DOHH2 (cell line): ENCODE data around the gene RBM28.

Source experiments
- H3F3A ChIP-seq: fragments of 200-600 bp; sonication (generic), shearing (Covaris generic); 2 replicates; pipeline ENCODE4 v1.6.0; 2016; ENCODE audit warnings: antibody characterized with exemption, mild to moderate bottlenecking; ENCODE audit not compliant: control insufficient read depth, insufficient read depth
- H3K27ac ChIP-seq: fragments of 200-600 bp; sonication (generic); 2 replicates; pipeline ENCODE4 v1.5.1; 2014; ENCODE audit warnings: low read depth, mild to moderate bottlenecking, low read length, moderate library complexity
- H3K27me3 ChIP-seq: fragments of 200-600 bp; sonication (generic); 2 replicates; pipeline ENCODE4 v1.6.1; 2014; ENCODE audit warnings: mild to moderate bottlenecking, low read length, mixed read lengths; ENCODE audit not compliant: control insufficient read depth
- H3K36me3 ChIP-seq: fragments of 200-600 bp; sonication (generic); 2 replicates; pipeline ENCODE4 v1.6.1; 2014; ENCODE audit warnings: mild to moderate bottlenecking, low read length, moderate library complexity, mixed read lengths; ENCODE audit not compliant: control insufficient read depth
- H3K4me1 ChIP-seq: fragments of 200-600 bp; sonication (generic); 2 replicates; pipeline ENCODE4 v1.6.1; 2014; ENCODE audit warnings: mild to moderate bottlenecking, low read length, mixed read lengths; ENCODE audit not compliant: control insufficient read depth
- H3K4me2 ChIP-seq: fragments of 200-600 bp; sonication (generic); 2 replicates; pipeline ENCODE4 v1.6.0; 2014; ENCODE audit warnings: mild to moderate bottlenecking, low read length, moderate library complexity
- H3K4me3 ChIP-seq: fragments of 200-600 bp; sonication (generic); 2 replicates; pipeline ENCODE4 v1.5.1; 2014; ENCODE audit warnings: mild to moderate bottlenecking, low read length, mixed read lengths
- H3K79me2 ChIP-seq: fragments of 200-600 bp; sonication (generic); 2 replicates; pipeline ENCODE4 v1.6.1; 2014; ENCODE audit warnings: mild to moderate bottlenecking, low read length, mixed read lengths; ENCODE audit not compliant: control insufficient read depth
- H3K9me2 ChIP-seq: fragments of 200-600 bp; sonication (generic); replicated peaks from 2 replicates; pipeline ENCODE4 v1.6.1; 2014; ENCODE audit warnings: mild to moderate bottlenecking, low read length, mixed read lengths; ENCODE audit not compliant: control insufficient read depth
- H3K9me3 ChIP-seq: fragments of 200-600 bp; sonication (generic); 2 replicates; pipeline ENCODE4 v1.6.1; 2014; ENCODE audit warnings: antibody characterized with exemption, low read length, mixed read lengths; ENCODE audit not compliant: control insufficient read depth, insufficient read depth
- H4K20me1 ChIP-seq: fragments of 200-600 bp; sonication (generic); 2 replicates; pipeline ENCODE4 v1.6.0; 2014; ENCODE audit warnings: low read depth, mild to moderate bottlenecking, antibody characterized with exemption, low read length, moderate library complexity; ENCODE audit not compliant: control insufficient read depth, insufficient read depth
- EZH2phosphoT487 ChIP-seq: fragments of 200-600 bp; sonication (generic); IDR thresholded peaks from 2 replicates; pipeline ENCODE4 v1.6.1; 2017; ENCODE audit warnings: borderline replicate concordance, mild to moderate bottlenecking, antibody characterized with exemption, low read length, moderate library complexity, mixed read lengths
- TF ChIP-seq, protein P1 (sequence below): fragments of 200-600 bp; sonication (generic); IDR thresholded peaks from one replicate; pipeline ENCODE4 v1.5.1; 2014; ENCODE audit warnings: antibody characterized with exemption, mild to moderate bottlenecking, low read depth, low read length; ENCODE audit not compliant: poor library complexity, severe bottlenecking

Gene RBM28

DNA sequence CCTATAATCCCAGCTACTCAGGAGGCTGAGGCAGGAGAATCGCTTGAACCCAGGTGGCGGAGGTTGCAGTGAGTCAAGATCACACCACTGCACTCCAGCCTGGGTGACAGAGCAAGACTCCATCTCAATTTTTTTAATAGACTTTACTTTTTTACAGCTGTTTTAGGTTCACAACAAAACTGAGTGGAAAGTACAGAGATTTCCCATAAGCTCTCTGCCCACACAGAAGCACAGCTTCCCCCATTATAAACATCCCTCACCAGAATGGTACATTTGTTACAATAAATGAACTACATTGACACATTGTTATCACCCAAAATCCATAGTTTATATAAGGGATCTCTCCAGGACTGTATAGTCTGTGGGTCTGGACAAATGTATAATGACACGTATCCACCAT, 32.4 kb upstream of the RBM28 start:
- TF ChIP-seq, protein P1, sequence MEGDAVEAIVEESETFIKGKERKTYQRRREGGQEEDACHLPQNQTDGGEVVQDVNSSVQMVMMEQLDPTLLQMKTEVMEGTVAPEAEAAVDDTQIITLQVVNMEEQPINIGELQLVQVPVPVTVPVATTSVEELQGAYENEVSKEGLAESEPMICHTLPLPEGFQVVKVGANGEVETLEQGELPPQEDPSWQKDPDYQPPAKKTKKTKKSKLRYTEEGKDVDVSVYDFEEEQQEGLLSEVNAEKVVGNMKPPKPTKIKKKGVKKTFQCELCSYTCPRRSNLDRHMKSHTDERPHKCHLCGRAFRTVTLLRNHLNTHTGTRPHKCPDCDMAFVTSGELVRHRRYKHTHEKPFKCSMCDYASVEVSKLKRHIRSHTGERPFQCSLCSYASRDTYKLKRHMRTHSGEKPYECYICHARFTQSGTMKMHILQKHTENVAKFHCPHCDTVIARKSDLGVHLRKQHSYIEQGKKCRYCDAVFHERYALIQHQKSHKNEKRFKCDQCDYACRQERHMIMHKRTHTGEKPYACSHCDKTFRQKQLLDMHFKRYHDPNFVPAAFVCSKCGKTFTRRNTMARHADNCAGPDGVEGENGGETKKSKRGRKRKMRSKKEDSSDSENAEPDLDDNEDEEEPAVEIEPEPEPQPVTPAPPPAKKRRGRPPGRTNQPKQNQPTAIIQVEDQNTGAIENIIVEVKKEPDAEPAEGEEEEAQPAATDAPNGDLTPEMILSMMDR, result no peak
- TF ChIP-seq EZH2phosphoT487, result no peak

DNA sequence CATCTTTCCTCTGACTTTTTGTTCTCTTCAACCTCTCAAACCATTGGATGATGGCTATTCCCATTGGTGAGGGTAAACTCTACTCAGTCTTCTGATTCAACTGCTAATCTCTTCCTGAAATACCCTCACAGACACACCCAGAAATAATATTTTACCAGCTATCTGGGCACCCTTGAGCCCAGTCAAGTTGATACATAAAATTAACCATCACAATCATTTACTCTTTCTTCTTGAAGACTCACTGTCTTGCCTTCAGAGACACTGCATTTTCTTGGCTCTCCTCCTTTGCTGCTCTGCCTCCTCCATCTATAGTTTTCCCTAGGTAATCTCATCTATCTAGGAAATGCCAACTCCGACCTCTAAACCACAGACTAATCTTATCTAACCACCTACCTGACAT, 30.3 kb upstream of the RBM28 start:
- H3K79me2 ChIP-seq, result no peaks in the 10 kb centered on the region
- H3K9me3 ChIP-seq, result no peaks in the 10 kb centered on the region
- no peaks in the 10 kb centered on the region for H3K4me1 ChIP-seq
- no peak overlapping the region for H3K4me2 ChIP-seq
- no peak overlapping the region for H3K4me3 ChIP-seq
- H3F3A ChIP-seq, result no peaks in the 10 kb centered on the region
- H3K9me2 ChIP-seq, result no peaks in the 10 kb centered on the region
- no peaks in the 10 kb centered on the region for H4K20me1 ChIP-seq
- TF ChIP-seq EZH2phosphoT487, result no peak
- TF ChIP-seq, protein P1, result no peak
- no peaks in the 10 kb centered on the region for H3K36me3 ChIP-seq
- H3K27me3 ChIP-seq, result peaks cover 28% of the 10 kb centered on the region
- no peak overlapping the region for H3K27ac ChIP-seq

More for the DNA sequence above, 32.4 kb upstream of the RBM28 start:
- Histone ChIP-seq H3K36me3 (no peaks in the 10 kb centered on the region), H3K27ac (no peak overlapping the region), H3K9me2 (no peaks in the 10 kb centered on the region), H3K79me2 (no peaks in the 10 kb centered on the region), H3K9me3 (no peaks in the 10 kb centered on the region), H3K4me1 (no peaks in the 10 kb centered on the region), H3K4me2 (no peak overlapping the region), H3K27me3 (peaks cover 28% of the 10 kb centered on the region), H3F3A (no peaks in the 10 kb centered on the region), H4K20me1 (no peaks in the 10 kb centered on the region), H3K4me3 (no peak overlapping the region)

DNA sequence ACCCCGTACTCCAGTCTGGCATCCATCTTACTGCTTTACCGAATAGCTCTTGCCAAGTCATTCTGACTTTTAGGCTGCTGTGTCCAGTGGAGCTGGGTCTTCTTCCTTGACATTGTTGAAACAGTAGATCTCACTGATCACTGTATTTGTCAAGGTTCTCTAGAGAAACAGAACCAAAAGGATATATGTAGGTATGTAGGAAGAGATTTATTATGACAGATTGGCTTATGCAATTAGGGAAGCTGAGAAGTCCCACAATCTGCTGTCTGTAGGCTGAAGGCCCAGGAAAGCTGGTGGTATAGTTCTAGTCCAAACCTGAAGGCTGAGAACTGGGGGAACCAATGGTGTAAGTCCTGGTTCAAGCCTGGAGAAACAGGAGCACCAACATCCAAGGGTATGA, 29.9 kb upstream of the RBM28 start:
- Histone ChIP-seq H3F3A (no peaks in the 10 kb centered on the region), H3K4me2 (no peak overlapping the region), H3K27ac (no peak overlapping the region), H3K79me2 (no peaks in the 10 kb centered on the region), H3K27me3 (peaks cover 28% of the 10 kb centered on the region), H3K9me2 (no peaks in the 10 kb centered on the region), H3K9me3 (no peaks in the 10 kb centered on the region), H3K4me3 (no peak overlapping the region), H3K36me3 (no peaks in the 10 kb centered on the region), H3K4me1 (no peaks in the 10 kb centered on the region), H4K20me1 (no peaks in the 10 kb centered on the region)
- TF ChIP-seq, protein P1, result no peak
- no peak for TF ChIP-seq EZH2phosphoT487

DNA sequence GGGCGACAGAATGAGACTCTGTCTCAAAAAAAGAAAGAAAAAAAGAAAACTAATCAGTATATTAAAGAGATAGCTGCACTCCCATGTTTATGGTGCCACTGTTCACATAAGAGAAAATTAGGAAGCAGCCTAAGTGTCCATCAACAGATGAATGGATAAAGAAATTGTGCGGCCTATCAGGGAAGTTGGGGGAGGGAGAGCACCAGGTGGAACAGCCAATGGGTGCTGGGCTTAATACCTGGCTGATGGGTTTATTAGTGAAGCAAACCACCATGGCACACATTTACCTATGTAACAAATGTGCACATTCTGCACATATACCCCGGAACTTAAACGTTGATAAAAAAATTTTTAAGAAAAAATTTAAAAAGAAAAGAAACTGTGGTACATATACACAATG, 26.8 kb upstream of the RBM28 start:
- Histone ChIP-seq H3K4me1 (no peaks in the 10 kb centered on the region), H3K27ac (no peak overlapping the region), H3K9me3 (no peaks in the 10 kb centered on the region), H3K36me3 (no peaks in the 10 kb centered on the region), H3F3A (no peaks in the 10 kb centered on the region), H3K4me3 (no peak overlapping the region), H3K27me3 (peaks cover 29% of the 10 kb centered on the region), H3K4me2 (no peak overlapping the region), H3K79me2 (no peaks in the 10 kb centered on the region), H4K20me1 (no peaks in the 10 kb centered on the region), H3K9me2 (no peaks in the 10 kb centered on the region)
- TF ChIP-seq EZH2phosphoT487, result no peak
- TF ChIP-seq, protein P1, result no peak
